Activated T-cell treated with anti-CD3 and anti-CD28 coated beads for 4 hours (primary cell): ENCODE results near the gene CACNG1.

Source experiments
- DNase-seq: peaks from one replicate; pipeline ENCODE4 v3.0.0-alpha.2; 2020

Gene CACNG1

GRCh38 chr17:67044016-67044772, at the start of gene CACNG1:
Gene CACNG1 (plus strand): TSS chr17:67044554. CDS start chr17:67044661, 107 bp downstream.
- DNase-seq, result no peak

- no peak for DNase-seq
Observed at GRCh38 chr17:66994930-66995535, 49.3 kb upstream of the CACNG1 start.

- no peak for DNase-seq
Observed at GRCh38 chr17:66995944-66996343, 48.4 kb upstream of the CACNG1 start.

GRCh38 chr17:66996926-66997325, 47.4 kb upstream of the CACNG1 start:
- no peak for DNase-seq

GRCh38 chr17:67003231-67003630, 41.1 kb upstream of the CACNG1 start:
- no peak for DNase-seq

GRCh38 chr17:67004181-67004580, 40.2 kb upstream of the CACNG1 start:
- DNase-seq, result no peak

- DNase-seq, result no peak
Observed at GRCh38 chr17:67007266-67007665, 37.1 kb upstream of the CACNG1 start.

- no peak for DNase-seq
Observed at GRCh38 chr17:67008101-67008500, 36.3 kb upstream of the CACNG1 start.

- no peak for DNase-seq
Observed at GRCh38 chr17:67011527-67012175, 32.7 kb upstream of the CACNG1 start.

GRCh38 chr17:67013891-67014290, 30.5 kb upstream of the CACNG1 start:
- DNase-seq, result no peak

- DNase-seq, result no peak
Observed at GRCh38 chr17:67015001-67015400, 29.4 kb upstream of the CACNG1 start.

- DNase-seq, result no peak
Observed at GRCh38 chr17:67016039-67016762, 28.2 kb upstream of the CACNG1 start.

GRCh38 chr17:67017910-67018309, 26.4 kb upstream of the CACNG1 start:
- no peak for DNase-seq

- DNase-seq, result no peak
Observed at GRCh38 chr17:67018471-67019434, 25.6 kb upstream of the CACNG1 start.

GRCh38 chr17:67019809-67020208, 24.5 kb upstream of the CACNG1 start:
- DNase-seq, result no peak

- no peak for DNase-seq
Observed at GRCh38 chr17:67020293-67020766, 24.0 kb upstream of the CACNG1 start.

- DNase-seq, result no peak
Observed at GRCh38 chr17:67021196-67021595, 23.2 kb upstream of the CACNG1 start.

GRCh38 chr17:67021743-67022450, 22.5 kb upstream of the CACNG1 start:
- DNase-seq, result no peak

- DNase-seq, result no peak
Observed at GRCh38 chr17:67022451-67022810, 21.9 kb upstream of the CACNG1 start.

GRCh38 chr17:67024736-67025135, 19.6 kb upstream of the CACNG1 start:
- DNase-seq, result no peak

GRCh38 chr17:67025216-67025792, 19.1 kb upstream of the CACNG1 start:
- no peak for DNase-seq
